ENCODE data around the gene TUBGCP6.
A peak's percentile ranks its signal among the peaks of the same experiment; 100 is the strongest.

The TUBGCP6 gene

GRCh38 chr22:50246242-50247175, 1.7 kb upstream of the TUBGCP6 start:
- TF ChIP-seq POLR2AphosphoS5 (IDR thresholded peaks at IDR 0.05; ENCODE audit: low read depth, low read length) (no peak; the same call in 1 of the 2 replicates), TAF1 (IDR thresholded peaks at IDR 0.05; ENCODE audit: borderline replicate concordance, insufficient read depth, low read length) (no peak), SIN3A (IDR thresholded peaks at IDR 0.05; ENCODE audit: borderline replicate concordance, insufficient read depth, low read length) (no peak), FOXP2 (optimal IDR thresholded peaks at IDR 0.05; ENCODE audit: borderline replicate concordance, extremely low read depth, extremely low read length, insufficient read depth) (no peak), REST (IDR thresholded peaks at IDR 0.05; ENCODE audit: insufficient read depth in 1 of 2, low read depth in 2 of 2, low read length in 2 of 2) (no peak)

DNA sequence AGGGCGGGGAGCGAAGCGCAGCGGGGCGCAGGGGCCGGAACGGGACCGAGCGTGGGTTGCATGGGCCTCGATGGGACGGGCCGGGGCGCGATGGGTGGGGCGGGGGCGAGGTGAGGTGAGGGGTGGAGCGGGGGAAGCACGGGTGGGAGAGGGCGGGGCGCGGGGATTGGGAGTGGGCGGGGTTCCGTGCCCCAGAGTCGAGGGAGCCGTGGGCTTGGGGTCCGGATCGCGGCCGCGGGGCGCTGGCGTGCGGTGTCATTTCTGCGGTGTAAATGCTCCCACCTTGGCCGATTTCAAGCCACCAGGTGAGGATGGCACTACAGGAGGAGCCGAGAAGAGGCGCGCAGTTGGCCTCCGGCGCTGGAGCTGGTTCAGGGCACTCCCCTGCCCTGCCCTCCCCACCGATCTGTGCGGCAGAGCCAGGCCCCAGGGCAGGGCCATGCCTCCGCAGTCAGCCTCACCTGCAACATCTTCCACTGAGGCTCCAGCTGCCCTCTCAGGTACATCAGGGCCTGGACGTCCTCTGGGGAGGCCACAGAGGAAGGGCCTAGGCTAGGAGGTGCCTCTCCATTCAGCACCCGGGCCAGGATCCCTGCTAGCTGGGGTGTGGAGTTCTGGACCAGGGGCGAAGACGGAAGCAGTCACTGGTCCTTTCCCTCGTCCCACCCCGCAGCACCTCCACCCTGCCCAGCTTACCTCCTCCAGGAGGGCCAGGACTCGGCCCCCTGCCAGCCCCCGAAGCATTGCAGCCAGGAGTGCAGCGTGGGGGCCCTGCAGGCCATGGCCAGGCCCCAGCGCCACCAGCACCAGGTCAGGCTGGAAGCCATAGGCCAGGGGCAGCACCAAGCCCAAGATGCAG, 620 bp upstream of the TUBGCP6 start:
- TF ChIP-seq POLR2AphosphoS5 (IDR thresholded peaks at IDR 0.05; ENCODE audit: low read depth, low read length) (peak; percentile 35), REST (IDR thresholded peaks at IDR 0.05; ENCODE audit: insufficient read depth in 1 of 2, low read depth in 2 of 2, low read length in 2 of 2) (no peak)

DNA sequence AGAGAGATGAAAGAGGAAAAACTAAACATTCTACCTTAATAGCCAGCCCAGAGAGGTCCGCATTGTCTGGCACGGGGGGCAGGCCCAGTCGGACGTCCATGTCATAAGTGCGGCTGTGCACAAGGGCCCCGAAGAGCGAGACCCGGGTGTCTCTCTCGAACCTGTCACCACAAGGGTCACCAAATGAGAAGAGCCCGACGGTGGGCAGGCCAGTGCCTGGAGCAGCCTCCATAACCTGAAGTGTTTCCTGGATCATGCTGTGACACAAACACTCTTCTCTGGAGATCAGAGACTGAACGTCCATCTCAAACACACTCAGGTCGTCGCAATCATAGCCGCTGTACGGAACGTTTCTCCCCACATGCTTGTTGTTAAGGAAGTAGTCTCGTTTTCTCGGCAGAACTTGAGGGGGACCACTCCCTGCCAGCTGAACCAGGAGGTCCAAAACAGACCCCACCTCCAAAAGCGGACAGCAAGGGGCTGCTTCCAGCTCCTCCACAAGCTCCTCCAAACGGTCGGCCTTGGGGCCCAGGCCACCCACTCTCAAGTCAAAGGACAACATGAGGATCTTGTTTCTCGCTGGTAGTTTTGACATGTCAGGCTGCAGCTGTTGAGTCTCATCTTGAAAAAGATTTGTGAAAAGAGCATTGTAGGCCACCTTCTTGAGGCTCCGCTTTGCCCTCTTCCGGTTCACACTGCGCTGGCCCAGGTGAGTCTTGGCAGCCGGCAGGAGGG, 971 bp downstream of the TUBGCP6 start:
- TF ChIP-seq TAF1 (IDR thresholded peaks at IDR 0.05; ENCODE audit: borderline replicate concordance, insufficient read depth, low read length) (no peak), POLR2AphosphoS5 (IDR thresholded peaks at IDR 0.05; ENCODE audit: low read depth, low read length) (no peak), SIN3A (IDR thresholded peaks at IDR 0.05; ENCODE audit: borderline replicate concordance, insufficient read depth, low read length) (no peak), REST (IDR thresholded peaks at IDR 0.05; ENCODE audit: insufficient read depth in 1 of 2, low read depth in 2 of 2, low read length in 2 of 2) (no peak), FOXP2 (optimal IDR thresholded peaks at IDR 0.05; ENCODE audit: borderline replicate concordance, extremely low read depth, extremely low read length, insufficient read depth) (no peak)

GRCh38 chr22:50242406-50242949, 2.3 kb downstream of the TUBGCP6 start:
- TF ChIP-seq FOXP2 (optimal IDR thresholded peaks at IDR 0.05; ENCODE audit: borderline replicate concordance, extremely low read depth, extremely low read length, insufficient read depth) (no peak), TAF1 (IDR thresholded peaks at IDR 0.05; ENCODE audit: borderline replicate concordance, insufficient read depth, low read length) (no peak), REST (IDR thresholded peaks at IDR 0.05; ENCODE audit: insufficient read depth in 1 of 2, low read depth in 2 of 2, low read length in 2 of 2) (no peak), SIN3A (IDR thresholded peaks at IDR 0.05; ENCODE audit: borderline replicate concordance, insufficient read depth, low read length) (no peak), POLR2AphosphoS5 (IDR thresholded peaks at IDR 0.05; ENCODE audit: low read depth, low read length) (no peak)
